ENCODE data around the gene PDIA5. TPM values are rescaled to one million over a fixed set of nuclear protein-coding genes. Genes with fewer than 3 reads are reported as not detected.

PDIA5 gene
- total and polyA plus RNA-seq, 9 donors, result 11.2 to 58.3 (median 24.3) TPM

- Histone ChIP-seq H3K9me3 (no peaks in the 10 kb centered on the region), H3K4me3 (no peak overlapping the region), H3K27ac (no peak overlapping the region), H3K27me3 (no peaks in the 10 kb centered on the region), H3K4me1 (ENCODE audit: insufficient read depth) (peaks cover 1% of the 10 kb centered on the region), H3K36me3 (no peaks in the 10 kb centered on the region)
- intact Hi-C loops (cut with DNase I), result no loop called here
- 70 to 79% (median 77%) methylated on average over 13 of the region's 13 CpGs for WGBS, 3 donors
- no peak for TF ChIP-seq EP300 (IDR thresholded peaks at IDR 0.05)
- no peak for DNase-seq
Measured at GRCh38 chr3:123048480-123049237, 18.2 kb upstream of the PDIA5 start.

GRCh38 chr3:123050666-123051065, 16.2 kb upstream of the PDIA5 start:
- Histone ChIP-seq H3K27me3 (no peaks in the 10 kb centered on the region), H3K9me3 (no peaks in the 10 kb centered on the region), H3K27ac (no peak overlapping the region), H3K4me1 (ENCODE audit: insufficient read depth) (peaks cover 2% of the 10 kb centered on the region), H3K36me3 (no peaks in the 10 kb centered on the region), H3K4me3 (no peak overlapping the region)
- intact Hi-C loops (cut with DNase I), result no loop called here
- TF ChIP-seq EP300 (IDR thresholded peaks at IDR 0.05), result no peak
- TF ChIP-seq POLR2A (IDR thresholded peaks at IDR 0.05), result no peak
- TF ChIP-seq CTCF (IDR thresholded peaks at IDR 0.05), result no peak
- 80 to 93% (median 90%) methylated on average over 2 of the region's 2 CpGs for WGBS, 3 donors
- DNase-seq, result no peak

- TF ChIP-seq POLR2A (IDR thresholded peaks at IDR 0.05), result no peak
- TF ChIP-seq EP300 (IDR thresholded peaks at IDR 0.05), result no peak
- TF ChIP-seq CTCF (IDR thresholded peaks at IDR 0.05), result no peak
- Histone ChIP-seq H3K9me3 (no peaks in the 10 kb centered on the region), H3K27me3 (no peaks in the 10 kb centered on the region), H3K4me3 (no peak overlapping the region), H3K4me1 (ENCODE audit: insufficient read depth) (peaks cover 2% of the 10 kb centered on the region), H3K36me3 (no peaks in the 10 kb centered on the region), H3K27ac (no peak overlapping the region)
- WGBS, 3 donors, result 70 to 79% (median 74%) methylated on average over 2 of the region's 2 CpGs
- intact Hi-C loops (cut with DNase I), result no loop called here
- no peak for DNase-seq
Measured at GRCh38 chr3:123053107-123053506, 13.7 kb upstream of the PDIA5 start.

DNA sequence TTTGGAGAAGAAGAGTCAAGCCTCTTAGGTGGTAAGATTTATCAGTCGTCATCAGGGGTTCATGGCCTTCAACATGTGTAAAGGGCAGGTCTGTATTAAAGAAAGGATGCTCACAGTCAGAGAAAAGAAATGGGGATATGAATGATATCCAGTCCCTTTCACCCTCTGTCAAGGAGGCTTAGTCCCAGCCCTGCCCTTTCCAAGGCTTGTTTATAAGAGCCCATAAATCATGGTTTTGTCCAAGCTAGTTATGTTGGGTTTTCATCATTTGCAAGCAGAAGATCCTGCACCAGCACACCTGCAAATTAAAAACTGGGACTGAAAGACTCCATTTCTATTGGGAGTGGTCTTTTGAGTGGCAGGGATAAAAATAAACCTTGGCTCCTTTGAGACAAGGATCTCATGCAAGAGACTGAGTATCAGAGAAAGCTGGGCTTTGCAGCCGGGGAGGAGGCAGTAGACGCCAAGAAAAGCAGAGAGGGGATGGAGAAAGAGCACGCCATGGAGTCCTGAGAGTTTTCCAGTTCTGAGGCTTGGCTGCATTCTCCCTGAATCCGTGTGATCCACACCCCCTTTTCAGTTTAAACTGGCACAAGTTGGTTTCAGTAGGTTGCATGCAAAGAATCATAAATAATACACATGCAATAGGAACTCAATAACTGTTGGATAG, 12.6 kb upstream of the PDIA5 start:
- Histone ChIP-seq H3K9me3 (no peaks in the 10 kb centered on the region), H3K4me3 (no peak overlapping the region), H3K4me1 (ENCODE audit: insufficient read depth) (peaks cover 1% of the 10 kb centered on the region), H3K27me3 (no peaks in the 10 kb centered on the region), H3K27ac (no peak overlapping the region), H3K36me3 (no peaks in the 10 kb centered on the region)
- TF ChIP-seq POLR2A (IDR thresholded peaks at IDR 0.05) (no peak), CTCF (IDR thresholded peaks at IDR 0.05) (no peak), EP300 (IDR thresholded peaks at IDR 0.05) (no peak)
- 50 to 71% (median 65%) methylated on average over 5 of the region's 5 CpGs for WGBS, 3 donors
- no peak for DNase-seq
- intact Hi-C loops (cut with DNase I), result no loop called here

GRCh38 chr3:123054931-123055330, 11.9 kb upstream of the PDIA5 start:
- no peaks in the 10 kb centered on the region for H3K36me3 ChIP-seq
- 70 to 75% (median 74%) methylated on average over 4 of the region's 4 CpGs for WGBS, 3 donors
- peaks cover 1% of the 10 kb centered on the region for H3K4me1 ChIP-seq (ENCODE audit: insufficient read depth)
- no peak overlapping the region for H3K4me3 ChIP-seq
- intact Hi-C loops (cut with DNase I), result no loop called here
- H3K9me3 ChIP-seq, result no peaks in the 10 kb centered on the region
- TF ChIP-seq CTCF (IDR thresholded peaks at IDR 0.05), result no peak
- no peak for TF ChIP-seq EP300 (IDR thresholded peaks at IDR 0.05)
- TF ChIP-seq POLR2A (IDR thresholded peaks at IDR 0.05), result no peak
- H3K27ac ChIP-seq, result no peak overlapping the region
- H3K27me3 ChIP-seq, result no peaks in the 10 kb centered on the region
- no peak for DNase-seq
